Measurements from ENCODE around the gene DCAF17.

DNA sequence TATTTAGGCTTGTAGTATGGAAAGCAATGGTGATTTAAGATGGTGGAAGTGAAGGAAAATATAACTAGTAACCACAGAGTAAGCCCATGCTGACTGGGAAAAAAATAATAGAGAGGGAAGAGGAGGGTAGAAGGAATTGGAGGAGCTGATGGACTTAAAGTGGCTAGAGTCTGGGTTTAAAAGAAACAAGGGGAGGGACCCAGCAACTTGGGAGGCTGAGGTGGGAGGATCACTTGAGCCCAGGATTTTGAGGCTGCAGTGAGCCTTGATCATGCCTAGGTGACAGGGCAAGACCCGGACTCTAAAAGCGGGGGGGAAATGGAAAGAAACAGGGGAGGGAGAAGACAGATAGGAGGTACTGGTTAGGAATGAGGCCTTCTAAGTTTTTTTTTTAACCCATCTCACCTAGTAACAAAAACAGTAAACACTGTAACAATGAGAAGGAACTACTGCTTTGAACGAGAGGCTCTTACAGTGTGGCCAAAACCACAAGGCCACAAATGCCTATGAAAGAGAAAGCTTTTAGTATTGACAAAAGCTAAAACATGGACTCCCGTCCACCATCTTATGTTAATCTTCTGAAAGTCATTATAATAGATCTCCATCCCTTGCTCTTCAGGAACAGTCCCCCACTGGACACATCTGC lies 26.9 kb upstream of the DCAF17 start:
- no peak for TF ChIP-seq EZH2phosphoT487 (IDR thresholded peaks at IDR 0.05; ENCODE audit: insufficient read depth, low read depth)
- TF ChIP-seq EZH2 (IDR thresholded peaks at IDR 0.05; ENCODE audit: insufficient read depth, poor library complexity, severe bottlenecking) = no peak

Data from GM23248 (cell line).